ENCODE measurements around the gene EPHB4. TPM values are rescaled to one million over a fixed set of nuclear protein-coding genes. Genes with fewer than 3 reads are reported as not detected.

The EPHB4 gene
- total RNA-seq, 4 donors from 2014 or later = 19.0 to 55.6 (median 41.5) TPM

DNA sequence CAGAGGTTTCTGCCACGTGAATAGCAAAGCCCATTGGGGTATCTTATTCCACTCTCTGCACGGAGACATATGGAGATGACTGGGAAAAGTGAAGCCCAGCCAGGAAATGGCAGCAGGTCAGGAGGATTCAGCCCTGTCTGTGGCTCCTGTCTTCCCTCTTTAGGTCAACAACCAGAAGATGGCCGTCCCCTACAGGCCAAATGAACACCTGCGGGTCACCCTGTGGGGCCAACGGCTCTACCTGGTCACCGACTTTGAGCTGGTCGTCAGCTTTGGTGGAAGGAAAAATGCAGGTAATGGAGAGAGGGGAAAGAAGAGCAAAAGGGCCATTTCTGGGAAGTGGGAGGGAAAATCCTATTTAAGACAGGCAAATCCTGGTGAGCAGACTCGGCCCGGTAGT is 38.3 kb downstream of the EPHB4 start:
- WGBS, 2 donors (ENCODE audit: low coverage in 1 of 2) = 55 to 80% methylated on average over 1 to 8 of the region's 9 CpGs
- Histone ChIP-seq H3K36me3 (no peaks in the 10 kb centered on the region), H3K27ac (no peak overlapping the region), H3K4me1 (no peaks in the 10 kb centered on the region), H3K27me3 (peaks cover 73% of the 10 kb centered on the region), H3K9me3 (peaks cover 0 to 7% (median 0%) of the 10 kb centered on the region in 3 donors), H3K4me3 (no peak overlapping the region)
- TF ChIP-seq CTCF (IDR thresholded peaks at IDR 0.05) = no peak
- no peak for TF ChIP-seq POLR2A (IDR thresholded peaks at IDR 0.05)
- no peak for TF ChIP-seq EP300 (IDR thresholded peaks at IDR 0.05)
- TF ChIP-seq POLR2AphosphoS5 (IDR thresholded peaks at IDR 0.05) = no peak
- ATAC-seq = no peak

GRCh38 chr7:100786323-100786722 is 41.0 kb downstream of the EPHB4 start:
- Histone ChIP-seq H3K36me3 (no peaks in the 10 kb centered on the region), H3K9me3 (peaks cover 0 to 11% (median 0%) of the 10 kb centered on the region in 3 donors), H3K27me3 (peaks cover 47% of the 10 kb centered on the region), H3K4me3 (no peak overlapping the region), H3K4me1 (no peaks in the 10 kb centered on the region), H3K27ac (no peak overlapping the region)
- 100% methylated on average over 1 of the region's 1 CpG; no CpG with 5 or more reads in 1 of the 2 donors for WGBS, 2 donors (ENCODE audit: low coverage in 1 of 2)
- ATAC-seq = no peak
- TF ChIP-seq CTCF (IDR thresholded peaks at IDR 0.05) (no peak), POLR2AphosphoS5 (IDR thresholded peaks at IDR 0.05) (no peak), EP300 (IDR thresholded peaks at IDR 0.05) (no peak), POLR2A (IDR thresholded peaks at IDR 0.05) (no peak)

DNA sequence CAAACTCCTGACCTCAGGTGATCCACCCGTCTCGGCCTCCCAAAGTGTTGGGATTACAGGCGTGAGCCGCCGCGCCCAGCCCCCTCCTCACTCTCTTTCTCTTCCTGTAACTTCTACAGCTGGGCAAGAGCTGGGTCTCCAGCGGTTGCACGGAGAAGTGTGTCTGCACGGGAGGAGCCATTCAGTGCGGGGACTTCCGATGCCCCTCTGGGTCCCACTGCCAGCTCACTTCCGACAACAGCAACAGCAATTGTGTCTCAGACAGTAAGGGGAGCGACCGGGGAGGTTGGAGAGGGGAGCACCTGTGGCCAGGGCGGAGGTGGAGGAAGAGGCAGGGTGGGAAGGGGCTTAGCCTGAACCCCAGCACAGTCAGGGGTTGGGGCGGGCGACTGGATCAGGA is 41.4 kb downstream of the EPHB4 start:
- no CpG with 5 or more reads among the region's 17 CpGs for WGBS, 2 donors (ENCODE audit: low coverage in 1 of 2)
- Histone ChIP-seq H3K4me3 (no peak overlapping the region), H3K36me3 (no peaks in the 10 kb centered on the region), H3K27me3 (peaks cover 51% of the 10 kb centered on the region), H3K27ac (no peak overlapping the region), H3K4me1 (no peaks in the 10 kb centered on the region), H3K9me3 (peaks cover 0 to 11% (median 0%) of the 10 kb centered on the region in 3 donors)
- TF ChIP-seq EP300 (IDR thresholded peaks at IDR 0.05) (no peak), POLR2A (IDR thresholded peaks at IDR 0.05) (no peak), CTCF (IDR thresholded peaks at IDR 0.05) (no peak), POLR2AphosphoS5 (IDR thresholded peaks at IDR 0.05) (no peak)
- ATAC-seq = no peak

GRCh38 chr7:100783804-100784203 is 43.5 kb downstream of the EPHB4 start:
- Histone ChIP-seq H3K36me3 (no peaks in the 10 kb centered on the region), H3K4me3 (no peak overlapping the region), H3K27ac (no peak overlapping the region), H3K9me3 (peaks cover 0 to 11% (median 0%) of the 10 kb centered on the region in 3 donors), H3K4me1 (no peaks in the 10 kb centered on the region), H3K27me3 (peaks cover 59% of the 10 kb centered on the region)
- WGBS, 2 donors (ENCODE audit: low coverage in 1 of 2) = 91 to 100% methylated on average over 2 of the region's 2 CpGs
- no peak for TF ChIP-seq CTCF (IDR thresholded peaks at IDR 0.05)
- no peak for TF ChIP-seq EP300 (IDR thresholded peaks at IDR 0.05)
- TF ChIP-seq POLR2A (IDR thresholded peaks at IDR 0.05) = no peak
- TF ChIP-seq POLR2AphosphoS5 (IDR thresholded peaks at IDR 0.05) = no peak
- ATAC-seq = no peak

DNA sequence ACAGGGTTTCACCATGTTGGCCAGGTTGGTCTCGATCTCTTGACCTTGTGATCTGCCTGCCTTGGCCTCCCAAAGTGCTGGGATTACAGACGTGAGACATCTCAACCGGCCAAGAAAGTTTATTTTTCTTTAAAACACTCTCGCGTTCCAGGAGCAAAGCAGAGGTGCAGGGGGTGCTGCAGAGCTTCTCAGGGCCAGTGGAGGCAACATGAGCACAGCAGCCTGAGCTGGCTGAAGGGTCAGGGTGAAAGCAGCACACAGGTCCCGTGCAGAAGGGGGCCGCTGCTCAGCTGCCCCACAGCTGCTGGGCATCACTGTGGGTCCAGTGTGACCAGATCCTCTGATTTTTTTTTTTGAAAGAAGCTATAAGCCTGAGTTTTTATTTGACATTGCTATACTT is 46.1 kb downstream of the EPHB4 start:
- peaks cover 60% of the 10 kb centered on the region for H3K27me3 ChIP-seq
- no peaks in the 10 kb centered on the region for H3K36me3 ChIP-seq
- peaks cover 0 to 11% (median 0%) of the 10 kb centered on the region in 3 donors for H3K9me3 ChIP-seq
- ATAC-seq = no peak
- 11 to 41% methylated on average over 4 to 5 of the region's 7 CpGs for WGBS, 2 donors (ENCODE audit: low coverage in 1 of 2)
- H3K4me1 ChIP-seq = no peaks in the 10 kb centered on the region
- TF ChIP-seq EP300 (IDR thresholded peaks at IDR 0.05) = no peak
- TF ChIP-seq CTCF (IDR thresholded peaks at IDR 0.05) = no peak
- TF ChIP-seq POLR2AphosphoS5 (IDR thresholded peaks at IDR 0.05) = no peak
- TF ChIP-seq POLR2A (IDR thresholded peaks at IDR 0.05) = no peak
- H3K27ac ChIP-seq = no peak overlapping the region
- H3K4me3 ChIP-seq = no peak overlapping the region
